ENCODE measurements around the gene PEAK1. TPM values are rescaled to one million over a fixed set of nuclear protein-coding genes. Genes with fewer than 3 reads are reported as not detected.
"Not testable (repeated sequence)": the region's sequence is repeated elsewhere in the genome, so short reads cannot be mapped to it uniquely, and the experiment has no call there.

PEAK1 gene
- polyA plus RNA-seq, 1 donor (not counting 4 experiments of a cell fraction or from before 2014, with no cell fraction given), result 5.9 TPM

GRCh38 chr15:77276096-77276495 lies 143.8 kb downstream of the PEAK1 start:
- Histone ChIP-seq H2AFZ (ENCODE audit: control insufficient read depth, low read length) (no peak overlapping the region), H3K9me1 (ENCODE audit: control insufficient read depth, extremely low read depth, insufficient read depth, low read length) (no peaks in the 10 kb centered on the region), H3K4me3 (ENCODE audit: control insufficient read depth in 2 of 3, extremely low read depth in 1 of 3, insufficient read depth in 2 of 3, low read depth in 1 of 3, low read length in 3 of 3) (no peak overlapping the region), H3K4me2 (ENCODE audit: control insufficient read depth, extremely low read depth, insufficient read depth, low read depth, low read length) (no peak overlapping the region), H3K27ac (ENCODE audit: control insufficient read depth, insufficient read depth, low read length) (no peak overlapping the region), H4K20me1 (ENCODE audit: control insufficient read depth, extremely low read depth, insufficient read depth, low read length) (no peaks in the 10 kb centered on the region), H3K9ac (ENCODE audit: control insufficient read depth, extremely low read depth, insufficient read depth, low read length) (no peak overlapping the region), H3K79me2 (ENCODE audit: control insufficient read depth, insufficient read depth, low read length) (no peaks in the 10 kb centered on the region), H3K4me1 (ENCODE audit: control insufficient read depth, extremely low read depth, insufficient read depth, low read length) (no peaks in the 10 kb centered on the region), H3K9me3 (ENCODE audit: control insufficient read depth, low read depth, low read length) (no peaks in the 10 kb centered on the region), H3K36me3 (ENCODE audit: control insufficient read depth in 2 of 2, extremely low read depth in 1 of 2, insufficient read depth in 2 of 2, low read length in 2 of 2) (no peaks in the 10 kb centered on the region), H3K27me3 (ENCODE audit: control insufficient read depth, extremely low read depth, insufficient read depth, low read length) (no peaks in the 10 kb centered on the region)
- dilution Hi-C loops (cut with MboI; ENCODE audit: extremely low pct_ligation_motif_present, low sequenced_read_pairs), result no loop called here
- DNase-seq (ENCODE audit: low read depth, low spot score) (no peak), FAIRE-seq (no peak)
- TF ChIP-seq CTCF (optimal IDR thresholded peaks at IDR 0.05 in 1 of 3, IDR thresholded peaks at IDR 0.05 in 1 of 3, conservative IDR thresholded peaks at IDR 0.05 in 1 of 3; ENCODE audit: extremely low read depth in 1 of 3, insufficient read depth in 2 of 3, low read length in 3 of 3), result no peak
- TF ChIP-seq EZH2 (IDR thresholded peaks at IDR 0.05; ENCODE audit: low read length), result no peak

- FAIRE-seq; H3K79me2 ChIP-seq (ENCODE audit: control insufficient read depth, insufficient read depth, low read length); H3K4me1 ChIP-seq (ENCODE audit: control insufficient read depth, extremely low read depth, insufficient read depth, low read length); H3K27me3 ChIP-seq (ENCODE audit: control insufficient read depth, extremely low read depth, insufficient read depth, low read length); H3K9me3 ChIP-seq (ENCODE audit: control insufficient read depth, low read depth, low read length); H3K4me2 ChIP-seq (ENCODE audit: control insufficient read depth, extremely low read depth, insufficient read depth, low read depth, low read length); H3K27ac ChIP-seq (ENCODE audit: control insufficient read depth, insufficient read depth, low read length); H2AFZ ChIP-seq (ENCODE audit: control insufficient read depth, low read length); H3K4me3 ChIP-seq (ENCODE audit: control insufficient read depth in 2 of 3, extremely low read depth in 1 of 3, insufficient read depth in 2 of 3, low read depth in 1 of 3, low read length in 3 of 3); H3K9me1 ChIP-seq (ENCODE audit: control insufficient read depth, extremely low read depth, insufficient read depth, low read length); H3K36me3 ChIP-seq (ENCODE audit: control insufficient read depth in 2 of 2, extremely low read depth in 1 of 2, insufficient read depth in 2 of 2, low read length in 2 of 2); H4K20me1 ChIP-seq (ENCODE audit: control insufficient read depth, extremely low read depth, insufficient read depth, low read length); H3K9ac ChIP-seq (ENCODE audit: control insufficient read depth, extremely low read depth, insufficient read depth, low read length); dilution Hi-C loops (cut with MboI; ENCODE audit: extremely low pct_ligation_motif_present, low sequenced_read_pairs); DNase-seq (ENCODE audit: low read depth, low spot score): not testable (repeated sequence)
Observed at GRCh38 chr15:77273136-77273535, 146.8 kb downstream of the PEAK1 start.

GRCh38 chr15:77266708-77267386 lies 153.1 kb downstream of the PEAK1 start:
- H3K9me3 ChIP-seq (ENCODE audit: control insufficient read depth, low read depth, low read length), result no peaks in the 10 kb centered on the region
- no peak overlapping the region for H2AFZ ChIP-seq (ENCODE audit: control insufficient read depth, low read length)
- H4K20me1 ChIP-seq (ENCODE audit: control insufficient read depth, extremely low read depth, insufficient read depth, low read length), result no peaks in the 10 kb centered on the region
- DNase-seq (ENCODE audit: low read depth, low spot score) (no peak), FAIRE-seq (no peak)
- H3K9me1 ChIP-seq (ENCODE audit: control insufficient read depth, extremely low read depth, insufficient read depth, low read length), result no peaks in the 10 kb centered on the region
- H3K9ac ChIP-seq (ENCODE audit: control insufficient read depth, extremely low read depth, insufficient read depth, low read length), result no peak overlapping the region
- no peak overlapping the region for H3K4me2 ChIP-seq (ENCODE audit: control insufficient read depth, extremely low read depth, insufficient read depth, low read depth, low read length)
- dilution Hi-C loops (cut with MboI; ENCODE audit: extremely low pct_ligation_motif_present, low sequenced_read_pairs), result no loop called here
- no peaks in the 10 kb centered on the region for H3K36me3 ChIP-seq (ENCODE audit: control insufficient read depth in 2 of 2, extremely low read depth in 1 of 2, insufficient read depth in 2 of 2, low read length in 2 of 2)
- H3K4me3 ChIP-seq (ENCODE audit: control insufficient read depth in 2 of 3, extremely low read depth in 1 of 3, insufficient read depth in 2 of 3, low read depth in 1 of 3, low read length in 3 of 3), result no peak overlapping the region
- H3K27ac ChIP-seq (ENCODE audit: control insufficient read depth, insufficient read depth, low read length), result no peak overlapping the region
- peaks cover 3% of the 10 kb centered on the region for H3K4me1 ChIP-seq (ENCODE audit: control insufficient read depth, extremely low read depth, insufficient read depth, low read length)
- H3K27me3 ChIP-seq (ENCODE audit: control insufficient read depth, extremely low read depth, insufficient read depth, low read length), result no peaks in the 10 kb centered on the region
- no peaks in the 10 kb centered on the region for H3K79me2 ChIP-seq (ENCODE audit: control insufficient read depth, insufficient read depth, low read length)
- no peak for TF ChIP-seq CTCF (optimal IDR thresholded peaks at IDR 0.05 in 1 of 3, IDR thresholded peaks at IDR 0.05 in 1 of 3, conservative IDR thresholded peaks at IDR 0.05 in 1 of 3; ENCODE audit: extremely low read depth in 1 of 3, insufficient read depth in 2 of 3, low read length in 3 of 3)
- no peak for TF ChIP-seq EZH2 (IDR thresholded peaks at IDR 0.05; ENCODE audit: low read length)

All from keratinocyte (primary cell).